Limb (tissue), 2 donors: Measurements from ENCODE around the gene CORO2B.

Experiments
- DNase-seq, 2 donors: peaks; one replicate each; pipeline ENCODE4 v3.0.0-alpha.2; 2016; ENCODE audit errors: extremely low spot score in 2 of 2

Gene CORO2B

GRCh38 chr15:68765602-68766368, 187.0 kb downstream of the CORO2B start:
- DNase-seq: no peak

GRCh38 chr15:68767833-68768232, 189.0 kb downstream of the CORO2B start:
- no peak for DNase-seq

DNA sequence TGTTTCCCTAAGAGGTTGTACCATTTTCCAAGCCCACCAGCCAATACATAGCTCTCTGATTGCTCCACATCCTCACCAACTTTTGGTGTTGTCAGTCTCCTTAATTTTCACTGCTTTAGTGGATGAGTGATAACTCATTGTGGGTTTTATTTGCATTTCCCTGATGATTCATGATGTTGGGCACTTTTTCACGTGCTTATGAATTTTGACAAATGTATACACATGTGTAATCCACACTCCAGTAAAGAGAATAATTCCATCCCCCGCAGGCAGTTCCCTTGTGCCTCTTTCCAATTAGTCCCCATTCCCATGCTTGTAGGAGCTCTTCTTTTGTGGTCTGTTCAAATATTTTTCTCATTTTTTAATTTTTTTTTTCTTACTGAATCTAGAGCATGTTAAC, 189.5 kb downstream of the CORO2B start:
- no peak for DNase-seq

GRCh38 chr15:68769702-68770101, 190.9 kb downstream of the CORO2B start:
- DNase-seq: no peak

- no peak for DNase-seq
These were observed 191.4 kb downstream of the CORO2B start for GRCh38 chr15:68770216-68770615.

DNA sequence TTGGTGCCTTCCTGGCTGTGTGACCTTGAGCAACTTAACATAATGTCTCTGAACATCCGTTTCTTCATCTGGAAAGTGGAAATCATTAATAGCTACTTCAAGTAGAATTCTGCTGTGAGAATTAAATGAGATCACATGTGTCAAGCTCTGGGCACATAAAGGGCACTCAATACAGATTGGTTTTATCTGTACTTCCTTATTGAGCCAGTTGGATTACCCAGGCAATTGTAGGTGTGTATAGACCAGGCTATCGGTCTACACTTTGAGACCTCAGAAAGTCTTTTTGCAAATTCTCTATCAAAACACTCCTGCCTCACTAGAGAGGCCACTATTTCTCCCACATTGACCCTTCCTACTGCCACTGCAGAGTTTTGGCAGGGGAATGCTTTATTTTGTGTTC, 194.2 kb downstream of the CORO2B start:
- no peak for DNase-seq

DNA sequence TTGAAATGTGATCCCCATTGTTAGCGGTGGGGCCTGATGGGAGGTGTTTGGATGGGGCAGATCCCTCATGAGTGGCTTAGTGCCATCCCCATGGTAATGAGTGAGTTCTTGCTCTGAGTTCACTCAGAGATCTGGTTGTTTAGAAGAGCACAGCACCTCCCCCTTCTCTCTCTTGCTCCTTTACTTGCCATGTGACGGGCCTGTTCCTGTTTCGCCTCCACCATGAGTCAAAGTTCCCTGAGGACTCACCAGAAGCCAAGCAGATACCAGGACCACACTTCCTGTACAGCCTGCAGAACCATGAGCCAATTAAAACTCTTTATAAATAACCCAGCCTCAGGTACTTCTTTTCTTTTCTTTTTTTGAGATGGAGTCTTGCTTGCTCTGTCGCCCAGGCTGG, 195.3 kb downstream of the CORO2B start:
- no peak for DNase-seq

DNA sequence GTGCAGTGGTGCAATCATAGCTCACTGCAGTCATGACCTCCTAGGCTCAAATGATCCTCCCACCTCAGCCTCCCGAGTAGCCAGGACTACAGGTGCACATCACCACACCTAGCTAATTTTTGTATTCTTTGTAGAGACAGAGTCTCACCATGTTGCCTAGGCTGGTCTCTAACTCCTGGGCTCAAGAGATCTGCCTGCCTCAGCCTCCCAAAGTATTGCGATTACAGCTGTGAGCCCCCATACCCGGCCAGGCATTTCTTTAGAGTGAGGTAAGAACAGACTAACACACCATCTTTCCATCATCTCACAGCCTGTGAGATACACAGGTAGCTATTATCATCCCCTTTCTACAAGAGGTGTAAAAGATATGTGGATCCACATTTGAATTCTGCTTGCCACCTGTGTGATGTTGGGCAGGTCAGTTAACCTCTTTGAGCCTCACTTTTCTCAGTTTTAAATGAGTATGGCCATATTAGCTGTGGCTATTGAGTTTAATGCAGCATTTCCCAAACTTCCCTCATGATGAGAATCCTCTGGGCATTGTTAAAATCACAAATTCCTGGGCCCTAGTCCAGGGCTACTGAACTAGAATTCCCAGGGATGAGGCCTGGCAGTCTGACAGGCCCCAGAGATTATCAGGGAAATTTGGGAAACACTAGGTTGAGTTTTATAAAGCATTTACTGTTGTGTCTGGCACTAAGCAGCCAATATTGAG, 195.9 kb downstream of the CORO2B start:
- no peak for DNase-seq

GRCh38 chr15:68775236-68775577, 196.4 kb downstream of the CORO2B start:
- DNase-seq: no peak

GRCh38 chr15:68775671-68776476, 197.1 kb downstream of the CORO2B start:
- DNase-seq: peak; percentile 37 to 68

DNA sequence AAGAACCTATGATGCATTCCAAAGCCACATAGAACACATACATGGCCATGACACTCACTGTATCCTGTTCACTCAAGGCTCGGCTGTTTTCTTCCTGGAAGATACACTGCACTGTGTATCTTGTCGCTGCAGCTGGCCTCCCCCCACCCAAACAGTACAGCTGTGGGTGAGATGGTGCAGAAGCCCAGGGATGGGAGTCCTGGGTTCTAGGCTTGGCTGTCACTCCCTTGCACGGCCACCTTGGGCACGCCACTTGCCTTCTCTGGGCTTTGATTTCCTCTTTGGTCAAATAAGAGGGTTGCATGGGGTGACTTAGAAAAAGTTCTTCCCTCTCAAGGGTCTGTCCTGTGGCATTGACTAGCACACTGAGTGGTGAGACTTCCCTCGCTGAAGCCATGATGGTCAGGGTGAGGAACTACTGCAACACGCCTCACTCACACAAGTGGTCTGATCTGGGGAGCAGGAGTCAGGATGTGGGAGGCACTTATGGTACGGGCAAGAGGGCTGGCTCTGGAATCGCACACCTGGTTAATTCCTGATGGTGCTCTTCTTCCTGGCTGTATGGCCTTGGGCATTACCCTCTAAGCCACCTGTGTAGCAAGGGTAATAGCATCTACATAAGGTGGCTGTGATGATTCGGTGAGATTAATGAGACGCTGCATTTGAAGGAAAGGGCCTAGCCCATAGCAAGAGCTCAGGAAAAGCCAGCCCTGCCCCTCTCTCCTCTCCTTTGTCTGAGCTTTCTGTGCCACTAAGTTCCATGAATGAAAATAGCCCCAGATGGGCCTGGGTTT, 197.9 kb downstream of the CORO2B start:
- DNase-seq: no peak
